ENCODE measurements around the gene SYNPR.

DNA sequence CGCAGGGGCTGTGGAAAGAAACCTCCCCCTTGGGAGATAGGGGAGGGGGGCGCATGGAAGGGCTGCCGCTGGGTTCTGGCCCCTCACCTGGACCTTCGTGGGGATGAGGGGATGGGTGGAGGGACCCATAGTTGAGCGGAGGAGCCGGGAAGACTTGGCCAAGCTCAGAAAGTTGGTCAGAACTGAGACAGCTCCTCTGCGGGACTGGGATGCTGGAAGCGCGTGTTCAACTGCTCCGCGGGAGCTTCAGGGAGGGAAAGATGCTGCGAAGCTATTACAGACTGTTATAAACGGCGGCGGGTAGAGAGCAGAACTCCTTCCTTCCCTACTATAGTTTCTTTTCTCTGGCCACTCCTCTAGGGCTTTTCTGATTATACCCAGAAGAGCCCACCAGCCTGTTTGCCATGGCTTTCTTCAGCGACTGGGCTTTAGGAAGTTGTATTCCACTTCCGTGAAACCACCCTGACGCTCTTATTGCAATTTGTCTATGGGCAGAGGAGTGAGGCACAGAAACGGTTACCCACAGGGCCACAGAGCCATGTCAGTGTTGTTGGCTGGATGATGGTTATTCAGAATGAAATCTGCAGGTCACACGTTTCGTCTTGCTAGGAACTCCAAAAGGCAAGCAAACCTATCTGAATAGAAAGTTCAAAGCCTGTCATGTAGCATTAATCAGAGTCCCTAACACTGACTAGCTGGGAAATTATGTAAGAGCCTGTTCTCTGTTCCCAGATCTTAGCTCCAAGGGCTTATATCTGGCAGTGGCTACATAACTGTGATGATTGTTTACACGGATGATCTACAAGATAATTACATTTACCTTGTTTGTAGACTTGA is 1.1 kb downstream of the SYNPR start:
- TF ChIP-seq FOXP2 (optimal IDR thresholded peaks at IDR 0.05; ENCODE audit: control extremely low read depth, extremely low read length, insufficient read depth) (no peak), EZH2 (IDR thresholded peaks at IDR 0.05) (no peak)
